IMR-90 (cell line): ENCODE results near the gene KLHL14. TPM values are rescaled to one million over a fixed set of nuclear protein-coding genes. Genes with fewer than 3 reads are reported as not detected.

ENCODE experiments used
- ATAC-seq: fragments of 200-7000 bp; cut with Tn5 transposase; 2 replicates; pipeline ENCODE4 v1.9.1; 2020; ENCODE audit warnings: low read depth, mild to moderate bottlenecking, moderate library complexity
- BruUV-seq: library from RNA; stranded (reverse); fragments of 400-500 nt; replicated peaks from 2 replicates; lab custom pipeline; 2021; lab: Mats Ljungman, UMichigan
- CTCF ChIA-PET: fragments of 300-600 bp; formaldehyde crosslinking; extraction: SDS; loops from one replicate; lab custom pipeline; 2021; ENCODE audit warnings: antibody characterized with exemption; lab: Yijun Ruan, JAX
- POLR2A ChIA-PET: fragments of 300-600 bp; sonication (Branson Sonifier 250); formaldehyde crosslinking; loops from one replicate; lab custom pipeline; 2022; ENCODE audit warnings: antibody characterized with exemption; ENCODE audit not compliant: unreplicated experiment; lab: Charles Lee
- DNase-seq: peaks from one replicate; pipeline ENCODE4 v3.0.0; 2013
- H2AFZ ChIP-seq: replicated peaks from 2 replicates; pipeline ENCODE3; 2013; ENCODE audit warnings: low read length, mild to moderate bottlenecking; ENCODE audit not compliant: poor library complexity
- H2AK5ac ChIP-seq: 2 replicates; pipeline ENCODE4 v1.6.1; 2013; ENCODE audit warnings: low read depth, low read length, inconsistent platforms
- H2AK9ac ChIP-seq: replicated peaks from 2 replicates; pipeline ENCODE3; 2013; ENCODE audit warnings: mild to moderate bottlenecking, low read depth, low read length, moderate library complexity; ENCODE audit not compliant: poor library complexity
- H2BK120ac ChIP-seq: 2 replicates; pipeline ENCODE4 v1.6.1; 2013; ENCODE audit warnings: low read depth, low read length, inconsistent platforms
- H2BK15ac ChIP-seq: 3 replicates; pipeline ENCODE4 v1.6.1; 2013; ENCODE audit warnings: low read depth, low read length, inconsistent platforms
- H2BK20ac ChIP-seq: 2 replicates; pipeline ENCODE4 v1.6.1; 2013; ENCODE audit warnings: low read depth, mild to moderate bottlenecking, inconsistent platforms, low read length, moderate library complexity
- H2BK5ac ChIP-seq: 2 replicates; pipeline ENCODE4 v1.6.1; 2013; ENCODE audit warnings: mild to moderate bottlenecking, low read depth, low read length, inconsistent platforms; ENCODE audit not compliant: poor library complexity, severe bottlenecking
- H3K14ac ChIP-seq: replicated peaks from 2 replicates; pipeline ENCODE4 v1.6.1; 2013; ENCODE audit warnings: low read depth, low read length, inconsistent platforms
- H3K18ac ChIP-seq: 2 replicates; pipeline ENCODE4 v1.6.1; 2013; ENCODE audit warnings: low read depth, low read length, control low read depth
- H3K23ac ChIP-seq: 2 replicates; pipeline ENCODE4 v1.6.1; 2013; ENCODE audit warnings: low read depth, low read length, inconsistent platforms
- H3K27ac ChIP-seq: 2 replicates; pipeline ENCODE4 v1.5.1; 2013; ENCODE audit warnings: mild to moderate bottlenecking, control low read depth, low read length; ENCODE audit not compliant: insufficient read depth
- H3K27me3 ChIP-seq: 2 replicates; pipeline ENCODE4 v1.6.1; 2013; ENCODE audit warnings: low read length; ENCODE audit not compliant: control insufficient read depth, insufficient read depth
- H3K36me3 ChIP-seq: 2 replicates; pipeline ENCODE4 v1.6.1; 2013; ENCODE audit warnings: low read length, mixed read lengths; ENCODE audit not compliant: control insufficient read depth, insufficient read depth
- H3K4ac ChIP-seq: 2 replicates; pipeline ENCODE4 v1.6.1; 2013; ENCODE audit warnings: low read depth, low read length, inconsistent platforms
- H3K4me1 ChIP-seq: 2 replicates; pipeline ENCODE4 v1.6.1; 2013; ENCODE audit warnings: low read length, mixed read lengths; ENCODE audit not compliant: control insufficient read depth, insufficient read depth
- H3K4me2 ChIP-seq: 2 replicates; pipeline ENCODE4 v1.6.1; 2013; ENCODE audit warnings: low read depth, mild to moderate bottlenecking, control low read depth, low read length, moderate library complexity
- H3K4me3 ChIP-seq: 2 replicates; pipeline ENCODE4 v1.5.1; 2013; ENCODE audit warnings: low read depth, mild to moderate bottlenecking, control low read depth, low read length, moderate library complexity; ENCODE audit not compliant: insufficient read depth
- H3K56ac ChIP-seq: 2 replicates; pipeline ENCODE4 v1.6.1; 2013; ENCODE audit warnings: low read length, inconsistent platforms; ENCODE audit not compliant: insufficient read depth; ENCODE audit errors: extremely low read depth
- H3K79me1 ChIP-seq, 2 experiments: 2 replicates each; pipeline ENCODE4 v1.6.1; 2013; ENCODE audit warnings: low read length in 2 of 2, inconsistent platforms in 1 of 2, low read depth in 1 of 2
- H3K9ac ChIP-seq: 2 replicates; pipeline ENCODE4 v1.6.1; 2013; ENCODE audit warnings: low read depth, low read length, control low read depth
- H3K9me1 ChIP-seq: 2 replicates; pipeline ENCODE4 v1.6.1; 2013; ENCODE audit warnings: low read length, inconsistent platforms; ENCODE audit not compliant: insufficient read depth
- H3K9me3 ChIP-seq: 2 replicates; pipeline ENCODE4 v1.6.1; 2013; ENCODE audit warnings: low read length; ENCODE audit not compliant: control insufficient read depth, insufficient read depth
- H4K20me1 ChIP-seq: 2 replicates; pipeline ENCODE4 v1.6.1; 2013; ENCODE audit warnings: low read length, inconsistent platforms; ENCODE audit not compliant: insufficient read depth
- H4K5ac ChIP-seq: 2 replicates; pipeline ENCODE4 v1.6.1; 2013; ENCODE audit warnings: mild to moderate bottlenecking, low read depth, low read length, control low read depth
- H4K8ac ChIP-seq, 2 experiments: 2 replicates each; pipeline ENCODE4 v1.6.1; 2013; ENCODE audit warnings: low read depth in 2 of 2, low read length in 2 of 2, control low read depth in 1 of 2, inconsistent platforms in 1 of 2
- H4K91ac ChIP-seq: 2 replicates; pipeline ENCODE4 v1.6.1; 2013; ENCODE audit warnings: low read depth, low read length, inconsistent platforms; ENCODE audit not compliant: insufficient read depth
- BHLHE40 ChIP-seq: fragments of 150-350 bp; IDR thresholded peaks from 2 replicates; pipeline ENCODE4 v1.6.1; 2016; ENCODE audit warnings: mild to moderate bottlenecking, low read depth, low read length
- CEBPB ChIP-seq: IDR thresholded peaks from 2 replicates; pipeline ENCODE4 v1.6.1; 2012; ENCODE audit warnings: low read depth, low read length, improper control_type of control experiment
- FOS ChIP-seq: fragments of 150-350 bp; IDR thresholded peaks from 2 replicates; pipeline ENCODE4 v1.6.1; 2016; ENCODE audit warnings: low read depth, low read length
- MAFK ChIP-seq: IDR thresholded peaks from 2 replicates; pipeline ENCODE4 v1.6.1; 2012; ENCODE audit warnings: low read depth, low read length, improper control_type of control experiment
- MAZ ChIP-seq: IDR thresholded peaks from 2 replicates; pipeline ENCODE4 v1.6.1; 2012; ENCODE audit warnings: low read depth, mild to moderate bottlenecking, low read length, improper control_type of control experiment, moderate library complexity, borderline replicate concordance
- RAD21 ChIP-seq: IDR thresholded peaks from 2 replicates; pipeline ENCODE4 v1.6.1; 2012; ENCODE audit warnings: low read length, improper control_type of control experiment
- RCOR1 ChIP-seq: IDR thresholded peaks from 2 replicates; pipeline ENCODE4 v1.6.1; 2012; ENCODE audit warnings: mild to moderate bottlenecking, low read length, improper control_type of control experiment; ENCODE audit not compliant: insufficient replicate concordance
- WGBS, 2 experiments: methylation state at CpG; one replicate each; pipeline versions ENCODE4 v1.1.5 to v1.1.7; 2013; ENCODE audit warnings: missing lambda C conversion rate in 2 of 2; ENCODE audit not compliant: insufficient read length in 1 of 2; ENCODE audit errors: extremely low coverage in 2 of 2; 5-methylcytosine and 5-hydroxymethylcytosine counted together
- dilution Hi-C: fragments of 300-500 bp; cut with HindIII; formaldehyde crosslinking; loops from one replicate; pipeline ENCODE4 v1.14.3; 2018; ENCODE audit warnings: low sequenced_read_pairs; ENCODE audit not compliant: unreplicated experiment
- in situ Hi-C: fragments of 300-500 bp; cut with MboI; formaldehyde crosslinking; loops from 3 replicates; pipeline ENCODE4 v1.14.3; 2019; ENCODE audit warnings: low sequenced_read_pairs, inconsistent platforms, mixed read lengths
- intact Hi-C: fragments of 100-400 bp; cut with micrococcal nuclease; formaldehyde crosslinking; loops from 2 replicates; pipeline ENCODE4 v1.10.0; 2022
- polyA plus RNA-seq, 3 experiments: library from polyadenylated mRNA; depleted of rRNA; stranded (reverse); fragments of >200 nt; gene quantifications; 2 replicates each; pipeline ENCODE4 v1.2.3, GENCODE V29; 2012; ENCODE audit warnings: low replicate concordance in 1 of 3
- total RNA-seq: library from RNA; depleted of rRNA; stranded (reverse); fragments of >200 nt; gene quantifications from 2 replicates; pipeline ENCODE4 v1.2.3, GENCODE V29; 2012
- TF ChIP-seq, protein P1 (sequence below): fragments of 150-350 bp; IDR thresholded peaks from 2 replicates; pipeline ENCODE4 v1.6.1; 2016; ENCODE audit warnings: low read depth, mild to moderate bottlenecking, low read length, moderate library complexity, borderline replicate concordance
- TF ChIP-seq, protein P2 (sequence below): fragments of 150-350 bp; IDR thresholded peaks from 2 replicates; pipeline ENCODE4 v1.6.1; 2017; ENCODE audit warnings: mild to moderate bottlenecking, antibody characterized with exemption, low read length, low read depth
- TF ChIP-seq, protein P3 (sequence below): conservative IDR thresholded peaks from 2 replicates; pipeline ENCODE4 v1.5.1; 2012; ENCODE audit warnings: mild to moderate bottlenecking, low read depth, low read length, improper control_type of control experiment

Gene KLHL14
- total and polyA plus RNA-seq, 2 of the 4 experiments (the other 2 are of a cell fraction): not detected

DNA sequence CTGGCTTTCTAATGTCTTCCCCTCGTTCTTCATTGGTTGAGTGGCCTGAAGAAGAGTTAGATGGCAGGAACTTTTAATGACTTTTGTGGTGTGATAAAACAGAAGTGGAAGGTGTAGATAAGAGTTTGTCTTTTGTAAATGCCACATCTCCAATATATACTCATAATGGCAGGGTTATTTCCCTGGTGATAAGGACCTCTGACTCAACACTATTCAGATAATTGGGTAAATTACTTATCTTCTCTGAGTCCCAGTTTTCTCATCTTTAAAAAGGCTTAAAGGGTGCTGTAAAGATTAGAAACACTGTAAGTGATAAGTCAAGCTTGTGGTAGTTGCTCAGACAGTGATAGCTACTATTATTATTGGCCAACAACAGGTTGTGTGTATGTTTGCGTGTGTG, 9.5 kb downstream of the KLHL14 start:
- ChIA-PET POLR2A (no interaction called here), CTCF (no interaction called here)
- DNase-seq (no peak), ATAC-seq (no peak)
- no peaks in the 10 kb centered on the region; the same call in 1 of the 2 replicates for H3K9me1 ChIP-seq
- H2BK120ac ChIP-seq: no peak overlapping the region
- intact Hi-C loops (no loop called here), dilution Hi-C loops (no loop called here), in situ Hi-C loops (no loop called here)
- H2AFZ ChIP-seq: no peak overlapping the region
- H3K18ac ChIP-seq: no peak overlapping the region
- no peak overlapping the region for H3K14ac ChIP-seq
- H2AK5ac ChIP-seq: no peak overlapping the region
- WGBS, 2 experiments: no CpG with 5 or more reads among the region's 2 CpGs
- H3K27ac ChIP-seq: no peak overlapping the region
- H4K20me1 ChIP-seq: no peaks in the 10 kb centered on the region
- H3K23ac ChIP-seq: no peak overlapping the region
- no peaks in the 10 kb centered on the region for H3K9me3 ChIP-seq
- H3K27me3 ChIP-seq: no peaks in the 10 kb centered on the region
- TF ChIP-seq MAZ (no peak), RCOR1 (no peak), CEBPB (no peak), FOS (no peak), RAD21 (no peak), BHLHE40 (no peak), MAFK (no peak)
- TF ChIP-seq, protein P1, sequence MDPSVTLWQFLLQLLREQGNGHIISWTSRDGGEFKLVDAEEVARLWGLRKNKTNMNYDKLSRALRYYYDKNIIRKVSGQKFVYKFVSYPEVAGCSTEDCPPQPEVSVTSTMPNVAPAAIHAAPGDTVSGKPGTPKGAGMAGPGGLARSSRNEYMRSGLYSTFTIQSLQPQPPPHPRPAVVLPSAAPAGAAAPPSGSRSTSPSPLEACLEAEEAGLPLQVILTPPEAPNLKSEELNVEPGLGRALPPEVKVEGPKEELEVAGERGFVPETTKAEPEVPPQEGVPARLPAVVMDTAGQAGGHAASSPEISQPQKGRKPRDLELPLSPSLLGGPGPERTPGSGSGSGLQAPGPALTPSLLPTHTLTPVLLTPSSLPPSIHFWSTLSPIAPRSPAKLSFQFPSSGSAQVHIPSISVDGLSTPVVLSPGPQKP: no peak
- TF ChIP-seq, protein P2, sequence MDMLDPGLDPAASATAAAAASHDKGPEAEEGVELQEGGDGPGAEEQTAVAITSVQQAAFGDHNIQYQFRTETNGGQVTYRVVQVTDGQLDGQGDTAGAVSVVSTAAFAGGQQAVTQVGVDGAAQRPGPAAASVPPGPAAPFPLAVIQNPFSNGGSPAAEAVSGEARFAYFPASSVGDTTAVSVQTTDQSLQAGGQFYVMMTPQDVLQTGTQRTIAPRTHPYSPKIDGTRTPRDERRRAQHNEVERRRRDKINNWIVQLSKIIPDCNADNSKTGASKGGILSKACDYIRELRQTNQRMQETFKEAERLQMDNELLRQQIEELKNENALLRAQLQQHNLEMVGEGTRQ: no peak
- TF ChIP-seq, protein P3, sequence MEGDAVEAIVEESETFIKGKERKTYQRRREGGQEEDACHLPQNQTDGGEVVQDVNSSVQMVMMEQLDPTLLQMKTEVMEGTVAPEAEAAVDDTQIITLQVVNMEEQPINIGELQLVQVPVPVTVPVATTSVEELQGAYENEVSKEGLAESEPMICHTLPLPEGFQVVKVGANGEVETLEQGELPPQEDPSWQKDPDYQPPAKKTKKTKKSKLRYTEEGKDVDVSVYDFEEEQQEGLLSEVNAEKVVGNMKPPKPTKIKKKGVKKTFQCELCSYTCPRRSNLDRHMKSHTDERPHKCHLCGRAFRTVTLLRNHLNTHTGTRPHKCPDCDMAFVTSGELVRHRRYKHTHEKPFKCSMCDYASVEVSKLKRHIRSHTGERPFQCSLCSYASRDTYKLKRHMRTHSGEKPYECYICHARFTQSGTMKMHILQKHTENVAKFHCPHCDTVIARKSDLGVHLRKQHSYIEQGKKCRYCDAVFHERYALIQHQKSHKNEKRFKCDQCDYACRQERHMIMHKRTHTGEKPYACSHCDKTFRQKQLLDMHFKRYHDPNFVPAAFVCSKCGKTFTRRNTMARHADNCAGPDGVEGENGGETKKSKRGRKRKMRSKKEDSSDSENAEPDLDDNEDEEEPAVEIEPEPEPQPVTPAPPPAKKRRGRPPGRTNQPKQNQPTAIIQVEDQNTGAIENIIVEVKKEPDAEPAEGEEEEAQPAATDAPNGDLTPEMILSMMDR: no peak
- no peak overlapping the region for H2BK20ac ChIP-seq
- H3K79me1 ChIP-seq: no peaks in the 10 kb centered on the region
- no peak overlapping the region for H3K4me2 ChIP-seq
- no peaks in the 10 kb centered on the region for H3K4me1 ChIP-seq
- H3K9ac ChIP-seq: no peak overlapping the region
- no peaks in the 10 kb centered on the region for H3K36me3 ChIP-seq
- no peak overlapping the region for H4K8ac ChIP-seq
- no peak overlapping the region for H3K4ac ChIP-seq
- H3K56ac ChIP-seq: no peak overlapping the region
- H4K5ac ChIP-seq: no peak overlapping the region
- H4K91ac ChIP-seq: no peak overlapping the region
- H2AK9ac ChIP-seq: no peak overlapping the region
- no TSS peak for BruUV-seq
- H3K4me3 ChIP-seq: no peak overlapping the region
- H2BK5ac ChIP-seq: no peak overlapping the region
- H2BK15ac ChIP-seq: no peak overlapping the region
